ENCODE data around the gene NLRC5. TPM values are rescaled to one million over a fixed set of nuclear protein-coding genes. Genes with fewer than 3 reads are reported as not detected.
A peak's percentile ranks its signal among the peaks of the same experiment; 100 is the strongest.

Gene NLRC5
- polyA plus RNA-seq, 1 experiment: 19.2 TPM

- H3K36me3 ChIP-seq (ENCODE audit: control insufficient read depth, insufficient read depth, low read length): peaks cover 15% of the 10 kb centered on the region
- no peaks in the 10 kb centered on the region for H3K27me3 ChIP-seq (ENCODE audit: control insufficient read depth, insufficient read depth, low read length)
- ChIA-PET CTCF (interaction anchor here (0.7 kb wide), 1 partner anchor 215 kb away, joined by 3 read pairs; no protein-coding TSS in a partner anchor), POLR2A (interaction anchor here (0.9 kb wide), 1 partner anchor 108 kb away, joined by 5 read pairs; no protein-coding TSS in a partner anchor)
- no peak for TF ChIP-seq CTCF (IDR thresholded peaks at IDR 0.05; ENCODE audit: insufficient read depth, low read depth, low read length)
- no peak overlapping the region for H3K4me3 ChIP-seq (ENCODE audit: low read depth, low read length)
- peak; percentile 33 for DNase-seq (ENCODE audit: low read depth)
Measured at GRCh38 chr16:57039148-57039812, 49.9 kb downstream of the NLRC5 start.

DNA sequence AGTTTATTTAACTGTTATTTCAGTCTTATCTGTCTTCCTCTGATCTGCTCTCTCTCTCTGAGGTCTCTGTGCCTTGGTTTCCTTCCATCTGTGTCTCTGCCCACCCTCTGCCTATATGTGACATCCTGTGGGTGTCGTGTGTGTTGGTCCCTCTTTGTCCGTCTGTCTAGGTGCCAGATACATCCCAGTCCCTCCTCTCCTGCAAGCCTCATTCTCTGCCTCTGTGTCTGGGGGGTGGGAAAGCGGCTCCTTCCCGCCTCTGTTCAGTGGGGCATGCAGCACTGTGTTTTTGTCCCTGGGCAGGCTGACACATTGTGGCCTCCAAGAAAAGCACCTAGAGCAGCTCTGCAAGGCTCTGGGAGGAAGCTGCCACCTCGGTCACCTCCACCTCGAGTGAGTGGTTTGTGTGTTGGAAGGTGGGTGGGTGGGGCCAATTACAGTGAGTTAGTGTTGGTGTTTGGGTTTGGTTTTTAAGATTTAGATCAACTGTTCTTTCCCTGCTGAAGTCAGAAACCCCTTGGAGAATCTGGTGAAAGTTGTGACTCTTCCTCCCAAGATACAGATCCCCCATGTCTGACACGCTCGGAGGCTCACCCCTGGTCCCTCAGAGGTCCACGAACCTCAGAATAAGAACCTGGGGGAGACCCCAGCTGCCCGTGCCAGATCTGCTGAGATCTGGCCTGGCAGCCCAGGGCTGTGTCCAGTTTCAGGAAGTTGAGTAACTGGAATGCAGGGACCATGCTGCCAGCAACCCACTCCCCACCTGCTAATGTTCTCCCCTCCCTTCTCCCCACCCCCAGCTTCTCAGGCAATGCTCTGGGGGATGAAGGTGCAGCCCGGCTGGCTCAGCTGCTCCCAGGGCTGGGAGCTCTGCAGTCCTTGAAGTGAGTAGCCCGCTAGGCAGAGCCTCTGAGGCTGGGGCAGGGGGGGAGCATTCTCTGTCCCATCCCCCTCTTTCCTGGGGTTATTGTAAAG is 52.1 kb downstream of the NLRC5 start:
- no peak for TF ChIP-seq CTCF (IDR thresholded peaks at IDR 0.05; ENCODE audit: insufficient read depth, low read depth, low read length)
- Histone ChIP-seq H3K4me3 (ENCODE audit: low read depth, low read length) (no peak overlapping the region), H3K36me3 (ENCODE audit: control insufficient read depth, insufficient read depth, low read length) (peaks cover 13% of the 10 kb centered on the region), H3K27me3 (ENCODE audit: control insufficient read depth, insufficient read depth, low read length) (no peaks in the 10 kb centered on the region)
- POLR2A ChIA-PET: interaction anchor here (0.6 kb wide), 1 partner anchor 52 kb away, joined by 4 read pairs; the partner anchor contains the start of gene NLRC5
- DNase-seq (ENCODE audit: low read depth): no peak
- CTCF ChIA-PET: no interaction called here

DNA sequence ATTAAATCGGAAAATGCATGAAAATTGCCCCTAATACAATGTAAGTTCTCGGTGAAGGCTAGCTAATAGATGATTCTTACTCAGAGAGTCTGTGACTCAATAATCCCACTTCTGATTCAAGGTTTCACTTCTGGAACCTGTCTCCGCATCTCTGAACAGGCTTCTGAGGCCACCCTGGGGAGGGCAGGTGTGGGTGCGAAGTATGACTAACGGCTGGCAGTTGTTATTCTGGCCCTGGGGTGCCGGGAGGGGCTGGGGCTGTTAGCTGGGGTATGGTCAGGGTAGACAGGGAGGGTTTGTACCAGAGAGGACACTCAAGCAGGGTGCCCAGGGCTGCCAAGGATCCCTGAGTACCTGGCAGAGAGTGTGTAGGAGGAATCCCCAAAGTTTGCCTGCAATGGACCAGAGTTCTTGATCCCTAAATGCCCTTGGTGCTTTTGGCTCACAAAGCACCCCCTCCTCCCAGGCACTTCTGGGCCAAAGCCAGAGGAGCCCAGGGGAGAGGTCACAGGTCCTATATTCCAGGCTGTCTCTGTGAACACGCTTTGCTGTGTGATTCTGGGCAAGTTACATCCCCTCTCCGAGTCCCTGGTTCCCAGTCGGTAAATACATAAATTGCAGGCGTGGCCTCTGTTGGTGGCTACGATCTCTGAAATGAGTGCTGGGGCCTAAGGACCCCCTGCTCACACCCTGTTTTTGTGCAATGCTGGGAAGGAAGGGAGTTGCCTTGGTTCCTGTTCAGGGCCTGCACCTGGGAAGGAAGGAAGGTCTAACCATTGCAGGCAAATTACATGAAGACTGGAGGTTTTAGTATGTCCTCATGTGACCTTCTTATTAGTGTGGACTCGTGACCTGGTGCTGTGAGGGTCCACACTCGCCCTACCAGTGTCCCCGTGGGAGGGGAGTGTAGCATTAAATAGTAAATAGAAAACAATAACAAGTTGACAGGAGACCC is 53.1 kb downstream of the NLRC5 start:
- no peak overlapping the region for H3K4me3 ChIP-seq (ENCODE audit: low read depth, low read length)
- POLR2A ChIA-PET: no interaction called here
- TF ChIP-seq CTCF (IDR thresholded peaks at IDR 0.05; ENCODE audit: insufficient read depth, low read depth, low read length): no peak
- peaks cover 10% of the 10 kb centered on the region for H3K36me3 ChIP-seq (ENCODE audit: control insufficient read depth, insufficient read depth, low read length)
- no peaks in the 10 kb centered on the region for H3K27me3 ChIP-seq (ENCODE audit: control insufficient read depth, insufficient read depth, low read length)
- no peak for DNase-seq (ENCODE audit: low read depth)
- CTCF ChIA-PET: interaction anchor here (0.7 kb wide), 1 partner anchor 138 kb away, joined by 3 read pairs; no protein-coding TSS in a partner anchor

GRCh38 chr16:57043248-57043647 is 53.9 kb downstream of the NLRC5 start:
- ChIA-PET POLR2A (no interaction called here), CTCF (interaction anchor here (0.7 kb wide), 1 partner anchor 138 kb away, joined by 3 read pairs; no protein-coding TSS in a partner anchor)
- TF ChIP-seq CTCF (IDR thresholded peaks at IDR 0.05; ENCODE audit: insufficient read depth, low read depth, low read length): no peak
- Histone ChIP-seq H3K27me3 (ENCODE audit: control insufficient read depth, insufficient read depth, low read length) (no peaks in the 10 kb centered on the region), H3K4me3 (ENCODE audit: low read depth, low read length) (no peak overlapping the region), H3K36me3 (ENCODE audit: control insufficient read depth, insufficient read depth, low read length) (peaks cover 9% of the 10 kb centered on the region)
- DNase-seq (ENCODE audit: low read depth): no peak

Measured in BJ (cell line).